HG02943 (cell line): Measurements from ENCODE around the gene SCN4B.

ENCODE experiments used
- ATAC-seq: cut with Tn5 transposase; IDR thresholded peaks from one replicate; pipeline ENCODE4 v1.9.1; 2021; ENCODE audit warnings: mild to moderate bottlenecking, low read depth, moderate library complexity; ENCODE audit not compliant: unreplicated experiment

The SCN4B gene

DNA sequence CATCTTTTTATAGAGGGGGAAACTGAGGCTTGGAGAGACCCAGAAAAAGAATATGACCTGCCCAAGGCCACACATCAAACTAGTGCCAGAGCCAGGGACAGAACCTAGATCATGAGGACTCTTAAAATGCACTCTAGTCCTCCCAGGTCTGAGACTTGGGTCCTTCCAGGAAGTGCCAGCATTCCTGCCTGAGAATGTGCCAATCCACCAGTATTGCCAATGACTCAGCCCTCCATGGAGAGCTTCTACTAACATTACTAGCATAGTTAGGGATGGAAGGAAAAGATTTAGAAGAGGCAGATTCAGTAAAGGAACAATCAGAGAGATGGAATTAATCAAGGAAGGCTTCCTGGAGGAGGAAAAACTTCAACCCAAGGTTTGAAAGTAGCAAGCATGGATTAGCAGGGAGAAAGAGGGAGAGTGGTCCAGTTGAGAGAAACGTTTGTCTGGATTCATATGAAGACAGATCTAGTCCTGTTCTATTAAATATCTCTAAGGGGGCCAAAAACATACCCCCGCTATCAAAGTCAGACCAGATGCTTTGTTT, 45.8 kb downstream of the SCN4B start:
- ATAC-seq = no peak

DNA sequence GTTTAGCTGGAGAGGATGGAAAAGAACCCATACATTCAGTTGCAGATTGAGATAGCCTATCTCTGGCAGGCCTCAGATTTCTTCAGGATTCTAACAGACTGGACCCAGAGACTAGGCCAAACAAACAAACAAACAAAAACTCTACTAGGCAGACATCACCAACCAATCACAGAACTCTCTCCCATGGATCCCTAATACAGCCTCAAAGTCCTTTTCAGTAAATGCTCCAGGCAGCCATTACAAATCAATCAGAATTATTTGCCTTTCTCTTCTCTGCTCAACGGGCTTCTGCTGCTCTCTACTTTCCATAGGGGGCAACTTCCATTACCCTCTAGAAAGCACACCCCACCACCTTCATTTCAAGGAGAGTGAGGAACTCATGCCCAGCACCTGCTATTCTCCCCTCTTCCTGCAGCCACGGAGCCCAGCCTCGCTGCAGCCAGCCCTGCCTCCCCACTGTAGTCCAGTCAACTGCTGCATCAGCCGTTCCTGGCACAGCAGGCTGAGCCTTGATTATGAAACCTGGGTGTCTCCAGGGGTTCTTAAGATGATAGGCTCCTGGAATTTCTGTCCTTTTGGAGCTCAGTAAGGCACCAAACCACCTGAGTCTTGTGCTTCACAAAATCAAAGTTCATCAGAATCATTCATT, 46.8 kb downstream of the SCN4B start:
- no peak for ATAC-seq

DNA sequence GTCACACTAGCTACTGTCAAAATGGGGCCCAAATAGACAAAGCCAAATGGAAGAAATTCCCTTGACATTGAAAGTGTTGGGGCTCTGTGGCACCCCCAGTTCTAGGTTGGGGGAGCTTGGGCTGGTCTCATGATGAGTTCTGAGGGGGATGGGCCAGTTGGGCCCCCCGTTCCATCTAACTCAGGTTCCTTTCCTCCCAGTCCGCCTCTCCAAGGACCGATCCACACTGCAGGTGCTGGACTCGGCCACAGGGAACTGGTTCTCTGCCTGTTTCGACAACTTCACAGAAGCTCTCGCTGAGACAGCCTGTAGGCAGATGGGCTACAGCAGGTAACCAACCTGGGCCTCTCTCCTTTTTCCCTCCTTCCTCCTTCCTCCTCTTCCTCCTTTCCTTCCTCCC, 48.1 kb downstream of the SCN4B start:
- ATAC-seq = no peak

DNA sequence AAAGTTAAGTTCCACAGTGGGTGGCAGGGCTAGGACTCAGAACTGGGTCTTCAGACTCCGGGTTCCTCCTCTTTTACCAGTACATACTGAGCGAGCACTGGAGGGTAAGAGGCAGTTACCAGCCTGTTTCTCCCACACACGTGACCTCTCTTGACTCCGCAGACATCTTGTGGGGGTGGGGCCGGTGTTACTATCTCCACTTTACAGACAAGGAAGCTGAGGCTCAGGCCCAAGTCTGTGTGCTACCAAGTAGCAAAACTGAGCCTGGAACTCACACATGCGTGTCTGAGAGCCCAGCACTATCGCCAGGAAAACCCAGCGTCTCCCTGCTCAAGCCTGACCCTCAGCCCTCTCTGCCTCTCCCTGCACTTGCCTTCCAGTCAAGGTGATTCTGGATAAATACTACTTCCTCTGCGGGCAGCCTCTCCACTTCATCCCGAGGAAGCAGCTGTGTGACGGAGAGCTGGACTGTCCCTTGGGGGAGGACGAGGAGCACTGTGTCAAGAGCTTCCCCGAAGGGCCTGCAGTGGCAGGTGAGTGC, 49.8 kb downstream of the SCN4B start:
- no peak for ATAC-seq

DNA sequence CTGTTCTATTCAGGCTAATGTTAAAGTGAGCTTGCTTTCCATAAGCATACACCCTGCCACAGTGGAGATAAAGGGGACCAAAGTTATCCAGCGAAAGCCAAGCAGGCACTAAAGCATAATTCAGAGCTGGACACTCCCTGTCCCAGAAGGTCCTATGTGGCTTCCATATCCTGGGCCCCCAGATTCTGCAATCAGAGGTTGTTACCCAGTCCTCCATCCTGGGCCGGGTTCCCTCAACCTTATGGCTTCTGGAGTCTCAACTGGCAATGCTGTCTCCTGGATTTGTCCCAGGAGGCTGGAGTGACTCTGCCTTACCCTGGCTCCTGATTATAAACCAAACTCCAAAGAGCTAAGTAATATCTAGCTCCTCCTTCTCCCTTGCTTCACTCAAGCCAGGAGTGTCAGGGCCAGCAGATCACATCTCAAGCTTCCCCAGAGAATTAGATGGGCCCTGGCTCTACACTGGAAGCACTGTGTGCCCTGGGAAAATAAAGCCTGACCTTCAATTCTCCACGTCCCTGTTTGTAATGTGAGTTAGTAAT, 51.9 kb downstream of the SCN4B start:
- no peak for ATAC-seq

DNA sequence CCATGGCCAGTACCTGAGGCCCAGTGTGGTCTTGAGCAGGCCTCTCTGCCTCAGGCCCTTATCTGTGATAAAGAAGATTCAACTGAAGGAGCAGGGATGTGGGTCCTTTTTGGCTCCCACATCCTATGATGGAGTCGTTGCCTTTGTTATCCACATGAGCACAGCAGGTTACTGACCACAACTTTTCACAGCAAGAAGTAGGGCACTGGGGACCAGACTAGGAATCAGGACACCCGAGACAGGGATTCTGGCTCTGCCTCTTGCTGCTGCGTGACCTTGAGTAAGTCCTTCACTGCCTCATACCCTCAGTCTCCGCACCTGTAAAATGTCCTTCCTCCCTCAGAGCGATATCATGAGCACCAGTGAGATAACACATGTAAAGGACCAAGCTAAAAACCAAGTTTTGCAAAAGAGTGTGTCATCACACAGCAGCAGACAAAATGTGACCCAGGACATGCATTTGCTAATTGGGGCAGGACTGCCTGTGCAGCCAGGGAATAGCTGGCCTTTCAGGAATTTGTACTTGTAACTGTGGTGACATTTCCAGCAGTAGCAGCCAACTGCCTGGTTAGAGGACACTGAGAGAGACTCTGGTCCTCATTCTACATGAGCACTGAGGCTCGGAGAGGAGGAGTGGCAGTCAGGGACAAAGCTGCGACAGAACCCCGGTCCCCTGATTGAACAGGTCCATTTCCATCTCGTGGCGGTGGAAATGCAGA, 52.6 kb downstream of the SCN4B start:
- no peak for ATAC-seq

DNA sequence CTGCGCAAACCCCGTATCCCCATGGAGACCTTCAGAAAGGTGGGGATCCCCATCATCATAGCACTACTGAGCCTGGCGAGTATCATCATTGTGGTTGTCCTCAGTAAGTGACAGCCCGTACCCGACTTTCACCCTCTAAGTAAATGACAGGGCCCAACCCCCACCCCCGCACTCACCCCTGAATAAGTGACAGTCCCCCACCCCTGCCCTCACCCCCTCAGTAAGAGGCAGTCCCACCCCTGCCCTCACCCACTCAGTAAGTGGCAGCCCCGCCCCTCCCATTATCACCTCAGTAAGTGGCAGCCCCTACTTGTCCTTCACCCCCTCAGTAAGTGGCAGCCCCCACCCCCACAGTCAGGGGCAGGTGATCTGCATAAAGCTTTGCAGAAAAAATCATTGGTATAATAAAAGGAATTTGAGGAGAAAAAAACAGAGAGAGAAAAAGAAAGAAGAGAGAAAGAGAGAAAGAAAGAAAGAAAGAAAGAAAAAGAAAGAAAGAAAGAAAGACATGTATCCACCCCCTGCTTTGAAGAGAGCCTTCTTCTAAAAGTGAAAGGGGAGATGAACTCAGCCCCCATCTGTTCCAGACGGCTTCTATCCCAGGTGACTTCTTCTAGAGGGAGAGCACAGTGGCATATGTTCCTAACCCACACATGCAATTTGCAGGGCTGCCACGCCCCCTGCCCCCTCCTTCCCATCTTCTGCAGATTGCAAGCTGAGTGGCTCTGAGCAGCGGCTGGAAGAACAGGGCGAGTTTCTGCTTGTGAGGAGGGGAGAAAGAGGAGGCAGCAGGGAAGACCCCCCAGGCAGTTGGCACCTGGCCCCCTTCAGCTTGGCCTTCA, 53.4 kb downstream of the SCN4B start:
- no peak for ATAC-seq

DNA sequence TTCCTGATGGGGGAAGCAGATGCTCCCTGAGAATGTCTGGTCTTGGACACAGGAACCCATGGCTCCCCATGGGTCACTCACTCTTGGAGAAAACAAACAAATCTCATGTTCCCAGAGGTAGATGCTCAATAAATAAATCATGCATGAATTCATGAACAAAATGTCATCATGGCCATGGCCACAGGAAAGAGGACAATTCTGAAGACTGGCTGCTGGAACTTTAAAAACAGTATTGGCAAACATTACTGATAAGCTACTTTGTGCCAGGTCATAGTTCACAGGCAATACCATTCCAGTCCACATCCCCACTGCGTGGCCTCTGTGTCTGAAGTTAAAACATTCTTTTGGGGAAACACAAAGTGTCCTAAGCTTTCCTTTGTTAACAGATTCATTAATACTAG, 56.7 kb downstream of the SCN4B start:
- no peak for ATAC-seq

DNA sequence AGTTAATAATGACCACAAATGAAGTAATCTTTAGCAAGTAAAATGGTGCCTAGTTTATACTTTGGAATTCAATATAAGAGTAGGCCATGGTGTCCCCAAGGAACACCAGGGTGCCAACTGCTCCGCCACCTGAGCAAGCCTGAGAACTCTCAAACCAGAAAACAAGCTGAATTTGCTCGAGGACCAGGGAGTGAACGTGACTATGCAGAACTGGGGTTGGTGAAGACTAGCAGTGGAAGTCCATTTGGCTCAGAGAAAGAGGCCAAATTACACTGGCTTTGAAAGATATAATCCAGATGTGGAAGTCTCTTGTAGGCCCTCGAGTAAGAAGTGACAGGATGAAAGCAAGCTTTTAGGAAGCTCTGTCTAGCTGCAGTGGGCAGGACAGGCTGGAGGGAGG, 57.1 kb downstream of the SCN4B start:
- no peak for ATAC-seq

DNA sequence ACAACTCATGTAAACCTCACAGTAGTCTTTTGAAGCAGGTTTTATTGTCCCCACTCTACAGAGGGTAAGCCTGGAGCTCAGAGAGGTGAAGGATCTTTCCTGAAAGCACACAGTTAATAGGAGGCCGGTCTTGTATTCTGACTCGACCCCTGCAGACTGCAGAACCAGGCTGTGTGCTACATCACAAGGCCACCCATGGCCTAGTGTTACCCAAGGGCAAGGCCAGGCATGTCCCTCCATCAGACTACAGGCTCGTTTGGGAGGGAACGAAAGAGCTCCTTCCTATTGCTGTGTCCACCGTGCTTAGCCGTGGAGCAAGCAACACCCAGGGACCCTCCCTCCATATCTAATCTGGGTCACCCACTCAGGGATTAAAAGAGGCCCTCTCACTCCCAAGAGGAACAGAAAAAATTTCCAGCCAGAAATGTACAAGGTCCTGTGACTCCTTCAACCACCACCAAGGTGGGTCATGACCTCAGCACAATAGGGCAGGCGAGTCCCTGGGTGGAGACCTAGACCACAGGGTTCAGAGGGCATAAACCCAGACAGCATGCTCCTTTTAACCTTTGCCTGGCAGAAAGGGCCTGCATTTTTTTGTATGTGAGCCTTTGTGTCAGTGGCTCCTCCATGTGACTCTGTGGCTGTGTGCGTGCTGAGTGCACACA, 59.6 kb downstream of the SCN4B start:
- ATAC-seq = no peak

DNA sequence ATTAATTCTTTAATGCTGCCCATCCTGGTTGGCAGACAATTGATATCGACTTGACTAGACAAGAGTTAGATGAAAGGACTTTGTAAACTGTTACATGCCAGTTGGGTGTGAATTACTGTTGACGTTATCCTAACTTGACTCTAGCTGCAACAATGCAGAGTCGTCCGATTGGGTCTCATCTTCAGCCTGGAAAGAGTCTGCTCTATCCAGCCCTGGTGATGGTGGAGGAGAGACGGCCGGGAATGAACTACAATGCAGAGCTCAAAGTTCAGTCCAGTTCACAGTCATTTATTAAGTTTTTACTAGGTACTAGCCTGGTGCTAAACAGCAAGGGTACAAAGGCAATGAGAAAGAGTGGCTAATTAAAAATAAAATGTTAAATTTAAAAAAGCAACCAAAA, 60.9 kb downstream of the SCN4B start:
- ATAC-seq = no peak

DNA sequence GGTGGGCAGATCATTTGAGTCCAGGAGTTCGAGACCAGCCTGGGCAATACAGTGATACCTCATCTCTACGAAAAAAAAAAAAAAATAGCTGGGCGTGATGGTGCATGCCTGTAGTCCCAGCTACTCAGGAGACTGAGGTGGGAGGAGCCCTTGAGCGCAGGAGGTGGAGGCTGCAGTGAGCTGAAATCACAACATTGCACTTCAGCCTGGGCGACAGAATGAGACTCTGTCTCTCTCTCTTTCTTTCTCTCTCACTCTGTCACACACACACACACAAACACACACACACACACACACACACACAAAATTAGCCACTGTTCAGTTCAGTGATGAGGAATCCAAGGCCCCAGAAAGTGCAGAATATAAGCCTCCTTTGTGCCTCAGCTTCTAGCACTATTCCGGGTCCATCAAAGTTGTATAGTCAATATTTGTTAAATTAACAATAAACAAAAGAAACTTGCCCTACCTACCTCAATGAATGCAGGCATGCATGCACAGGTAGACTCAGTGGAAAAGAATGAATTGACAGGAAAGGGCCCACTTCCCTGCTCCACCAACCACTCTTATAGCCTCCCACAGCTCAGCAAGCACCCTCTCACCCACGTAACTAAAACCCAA, 62.0 kb downstream of the SCN4B start:
- ATAC-seq = no peak

DNA sequence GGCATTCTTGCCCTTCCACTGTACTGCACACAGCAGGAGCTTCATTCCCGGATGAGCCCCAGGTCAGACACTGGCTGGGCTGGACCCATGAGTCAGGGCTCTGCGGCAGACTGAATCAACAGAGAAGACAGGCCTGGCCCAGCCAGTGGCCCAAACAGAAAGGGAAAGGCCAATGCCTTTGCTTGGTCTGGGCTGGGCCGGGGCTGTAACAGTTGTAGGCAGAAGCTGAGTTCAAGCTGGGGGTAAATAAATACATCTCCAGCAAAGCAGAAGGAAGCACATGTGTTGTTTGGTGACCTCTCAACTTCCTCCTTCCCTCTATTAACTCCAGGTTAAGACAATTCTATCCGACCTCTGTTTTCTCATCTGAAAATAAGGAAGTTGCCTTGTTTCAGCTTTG, 64.1 kb downstream of the SCN4B start:
- ATAC-seq = no peak

DNA sequence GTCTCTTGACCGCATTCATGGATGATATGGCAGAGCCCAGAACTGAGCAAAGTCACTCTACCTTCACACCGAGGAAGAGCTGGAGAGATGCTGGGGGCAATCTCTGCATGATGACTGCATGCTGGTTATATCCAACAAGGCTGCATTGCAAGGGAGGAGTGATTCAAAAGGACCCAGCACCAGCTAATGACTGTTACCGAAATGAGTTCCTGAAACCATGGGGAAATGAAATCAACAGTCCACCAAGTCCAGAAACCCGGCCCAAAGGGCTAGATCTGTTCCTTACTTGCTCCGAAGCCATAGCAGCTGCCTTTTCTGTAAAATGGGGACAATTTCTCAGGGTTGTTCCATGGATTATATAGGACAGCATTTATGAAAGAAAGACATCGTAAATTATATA, 64.7 kb downstream of the SCN4B start:
- no peak for ATAC-seq

DNA sequence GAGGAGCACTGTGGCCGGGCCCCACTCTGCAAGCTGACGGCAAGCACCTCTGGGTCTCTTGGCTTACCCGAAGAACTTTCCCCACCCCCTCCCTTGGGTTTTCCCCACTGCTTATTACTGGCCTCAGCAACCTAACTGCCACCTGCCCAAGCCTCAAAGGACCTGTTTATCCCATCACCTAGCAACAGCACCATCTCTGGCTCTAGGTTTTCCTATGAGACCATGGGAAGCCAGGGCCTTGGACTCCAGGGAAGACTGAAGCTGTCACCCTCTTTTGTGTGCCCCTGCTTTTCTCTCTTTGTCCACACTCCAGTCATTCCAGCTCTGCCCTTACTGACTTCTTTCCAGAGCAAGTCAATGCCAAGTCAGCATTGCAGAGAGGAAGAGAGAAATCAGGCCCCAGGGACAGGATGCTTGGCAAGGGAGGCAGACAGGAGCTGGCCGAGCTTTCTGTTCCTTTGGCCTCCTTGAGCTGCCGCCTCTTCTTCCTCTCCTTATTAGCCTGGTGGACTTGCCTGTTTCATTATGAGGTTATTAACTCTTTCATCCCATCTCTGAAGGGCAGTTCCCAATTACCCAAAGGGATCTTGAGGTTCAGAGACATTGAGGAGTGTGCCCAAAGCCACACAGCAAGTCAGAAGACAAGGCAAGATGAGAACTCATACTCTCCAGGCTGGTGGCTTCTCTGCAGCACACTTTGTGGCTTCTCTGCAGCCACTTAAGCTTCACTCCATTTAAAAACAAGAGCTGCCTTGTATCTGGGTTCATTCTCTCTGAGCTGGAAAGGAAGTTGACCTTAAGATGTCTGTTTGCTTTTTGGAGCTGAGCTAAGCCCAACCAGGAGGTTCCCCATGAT, 65.5 kb downstream of the SCN4B start, which contains the start of gene SMIM35:
SMIM35 (minus strand) TSS at position 51 of the 856 bp plus-strand sequence. CDS start 206 bp downstream, outside the sequence.
- no peak for ATAC-seq

DNA sequence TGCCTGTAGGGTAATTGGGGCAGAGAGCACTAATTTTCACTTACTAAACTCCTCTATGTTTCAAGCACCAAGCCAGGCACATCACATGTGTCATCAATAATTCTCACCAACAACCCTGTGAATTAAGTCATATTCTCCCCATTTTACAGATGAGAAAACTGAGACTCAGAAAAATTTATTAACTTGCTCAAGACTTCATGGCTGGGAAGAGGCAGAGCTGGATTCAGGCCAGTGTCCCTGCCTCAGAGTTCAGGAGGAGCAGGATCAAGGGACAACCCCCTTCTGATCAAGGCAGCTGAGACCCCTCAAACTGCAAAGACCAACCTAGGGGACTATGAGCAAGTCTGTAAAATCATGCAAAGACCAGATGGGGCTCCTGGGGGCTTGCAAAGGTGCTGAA, 68.0 kb downstream of the SCN4B start:
- ATAC-seq = no peak

DNA sequence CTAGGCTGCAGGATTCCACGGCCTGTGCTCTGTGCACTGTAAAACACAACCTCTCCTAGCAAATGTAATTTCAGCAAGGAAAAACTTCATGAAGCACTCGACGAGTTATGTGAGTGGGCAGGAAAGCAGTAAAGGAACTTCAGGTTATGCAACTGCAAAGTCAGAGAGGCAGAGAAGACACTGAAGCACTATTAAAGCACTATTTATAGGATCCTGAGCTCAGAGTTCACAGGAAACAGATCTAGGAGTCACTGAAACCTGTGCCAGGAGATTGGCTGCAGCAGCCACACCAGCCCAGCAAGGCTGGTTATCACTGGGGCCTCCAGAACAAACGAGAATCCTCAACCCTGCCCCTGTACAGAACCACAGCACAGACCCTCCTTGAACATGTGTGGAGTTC, 68.4 kb downstream of the SCN4B start:
- ATAC-seq = no peak
